HepG2 (cell line): ENCODE measurements around the gene ZNF184. TPM values are rescaled to one million over a fixed set of nuclear protein-coding genes. Genes with fewer than 3 reads are reported as not detected.

ENCODE experiments used
- ATAC-seq: fragments of 200-7000 bp; cut with Tn5 transposase; 3 replicates; pipeline ENCODE4 v1.9.1; 2020; ENCODE audit warnings: mild to moderate bottlenecking, moderate library complexity
- BruUV-seq: library from RNA; stranded (reverse); fragments of 400-500 nt; replicated peaks from 2 replicates; lab custom pipeline; 2021; lab: Mats Ljungman, UMichigan
- CTCF ChIA-PET: fragments of 300-600 bp; formaldehyde crosslinking; extraction: SDS; loops from one replicate; lab custom pipeline; 2021; ENCODE audit warnings: low total read pairs, inconsistent platforms, low intra/inter-chr PET ratio; lab: Yijun Ruan, JAX
- POLR2A ChIA-PET: fragments of 350-600 bp; sonication (Branson Sonifier 250); formaldehyde crosslinking; loops from one replicate; lab custom pipeline; 2020; ENCODE audit warnings: antibody characterized with exemption, inconsistent platforms; lab: Yijun Ruan, JAX
- DNase-seq: peaks from one replicate; pipeline ENCODE4 v3.0.0-alpha.2; 2015; ENCODE audit warnings: low spot score
- FAIRE-seq: peaks from 3 replicates; lab custom pipeline; 2011; peaks lifted over from hg19 to GRCh38; lab: Jason Lieb, UNC
- H2AFZ ChIP-seq: one replicate; pipeline ENCODE4 v1.6.1; 2011; ENCODE audit warnings: low read length, inconsistent platforms
- H3K27ac ChIP-seq: fragments of 300-600 bp; 3 replicates; pipeline ENCODE4 v1.8.0; 2011; ENCODE audit warnings: mixed run types, mild to moderate bottlenecking, mixed read lengths, low read length, inconsistent platforms; ENCODE audit not compliant: insufficient read depth; ENCODE audit errors: extremely low read length
- H3K27me3 ChIP-seq, 2 experiments: fragments of 200-600 bp in 1 of 2; 2 replicates in 1 of 2; 3 replicates in 1 of 2; pipeline versions ENCODE4 v1.6.0 to v1.8.0; 2011; ENCODE audit warnings: low read length in 2 of 2, mild to moderate bottlenecking in 2 of 2, moderate library complexity in 2 of 2, inconsistent platforms in 1 of 2; ENCODE audit not compliant: insufficient read depth in 2 of 2, control insufficient read depth in 1 of 2
- H3K36me3 ChIP-seq, 2 experiments: fragments of 200-600 bp in 1 of 2; replicated peaks in 1 of 2; 2 replicates in 1 of 2; 3 replicates in 1 of 2; pipeline versions ENCODE4 v1.5.1 to v1.8.0; 2011; ENCODE audit warnings: low read length in 2 of 2, inconsistent platforms in 1 of 2; ENCODE audit not compliant: insufficient read depth in 2 of 2, control insufficient read depth in 1 of 2
- H3K4me1 ChIP-seq: 2 replicates; pipeline ENCODE4 v1.5.1; 2012; ENCODE audit warnings: low read length, inconsistent platforms; ENCODE audit not compliant: insufficient read depth
- H3K4me2 ChIP-seq: 2 replicates; pipeline ENCODE4 v1.6.0; 2011; ENCODE audit warnings: low read depth, low read length, inconsistent platforms
- H3K4me3 ChIP-seq, 3 experiments: fragments of 200-600 bp in 1 of 3; sonication (generic), shearing (Covaris generic) in 1 of 3; replicated peaks in 1 of 3; 2 replicates each; pipeline ENCODE4 v1.5.1; 2011 to 2016; ENCODE audit warnings: low read length in 3 of 3, inconsistent platforms in 2 of 3, low read depth in 2 of 3, mild to moderate bottlenecking in 2 of 3, control low read depth in 1 of 3, mixed read lengths in 1 of 3; ENCODE audit not compliant: insufficient read depth in 1 of 3
- H3K79me2 ChIP-seq: one replicate; pipeline ENCODE4 v1.6.1; 2011; ENCODE audit warnings: low read length, inconsistent platforms; ENCODE audit not compliant: insufficient read depth
- H3K9ac ChIP-seq: 2 replicates; pipeline ENCODE4 v1.6.0; 2011; ENCODE audit warnings: mild to moderate bottlenecking, low read depth, low read length, inconsistent platforms; ENCODE audit not compliant: insufficient read depth
- H3K9me3 ChIP-seq: 2 replicates; pipeline ENCODE4 v1.5.1; 2012; ENCODE audit warnings: mild to moderate bottlenecking, low read length
- H4K20me1 ChIP-seq: 2 replicates; pipeline ENCODE4 v1.6.0; 2011; ENCODE audit warnings: inconsistent platforms, mild to moderate bottlenecking, low read length, moderate library complexity; ENCODE audit not compliant: insufficient read depth
- BCL3 ChIP-seq: sonication (generic); formaldehyde crosslinking; IDR thresholded peaks from 2 replicates; pipeline ENCODE4 v1.5.1; 2020; ENCODE audit warnings: mild to moderate bottlenecking, missing genetic modification reagents, moderate library complexity
- CTCF ChIP-seq: sonication (generic); formaldehyde crosslinking; IDR thresholded peaks from 2 replicates; pipeline ENCODE4 v1.5.0; 2020; ENCODE audit warnings: mild to moderate bottlenecking, missing genetic modification reagents, moderate library complexity
- ETV6 ChIP-seq: sonication (generic); formaldehyde crosslinking; conservative IDR thresholded peaks from 2 replicates; pipeline ENCODE4 v1.4.0; 2020; ENCODE audit warnings: missing genetic modification reagents
- HINFP ChIP-seq: sonication (generic); formaldehyde crosslinking; IDR thresholded peaks from 2 replicates; pipeline ENCODE4 v1.4.0; 2020; ENCODE audit warnings: low read depth, mild to moderate bottlenecking, missing genetic modification reagents
- MXD1 ChIP-seq: sonication (generic); formaldehyde crosslinking; IDR thresholded peaks from 2 replicates; pipeline ENCODE4 v1.4.0; 2020; ENCODE audit warnings: mild to moderate bottlenecking, missing genetic modification reagents
- RAD21 ChIP-seq: fragments of 450-650 bp; formaldehyde crosslinking; IDR thresholded peaks from 2 replicates; pipeline ENCODE4 v1.5.0; 2020; ENCODE audit warnings: mild to moderate bottlenecking
- SP140L ChIP-seq: sonication (generic); formaldehyde crosslinking; IDR thresholded peaks from 2 replicates; pipeline ENCODE4 v1.4.0; 2020; ENCODE audit warnings: missing genetic modification reagents, borderline replicate concordance
- ZBTB7A ChIP-seq: sonication (generic); formaldehyde crosslinking; IDR thresholded peaks from 2 replicates; pipeline ENCODE4 v1.8.0; 2022; ENCODE audit warnings: mild to moderate bottlenecking, missing genetic modification reagents
- ZNF224 ChIP-seq: sonication (generic); formaldehyde crosslinking; IDR thresholded peaks from 2 replicates; pipeline ENCODE4 v1.5.0; 2020; ENCODE audit warnings: mild to moderate bottlenecking, missing genetic modification reagents
- ZNF557 ChIP-seq: sonication (generic); formaldehyde crosslinking; IDR thresholded peaks from 2 replicates; pipeline ENCODE4 v1.4.0; 2020; ENCODE audit warnings: missing genetic modification reagents
- ZNF562 ChIP-seq: sonication (generic); formaldehyde crosslinking; IDR thresholded peaks from 2 replicates; pipeline ENCODE4 v1.8.0; 2022; ENCODE audit warnings: missing genetic modification reagents, borderline replicate concordance
- ZSCAN25 ChIP-seq: sonication (generic); formaldehyde crosslinking; IDR thresholded peaks from 2 replicates; pipeline ENCODE4 v1.8.0; 2022; ENCODE audit warnings: mild to moderate bottlenecking, missing genetic modification reagents
- ZZZ3 ChIP-seq: sonication (generic); formaldehyde crosslinking; IDR thresholded peaks from 2 replicates; pipeline ENCODE4 v1.4.0; 2020; ENCODE audit warnings: missing genetic modification reagents, mild to moderate bottlenecking, borderline replicate concordance
- WGBS: methylation state at CpG from one replicate; pipeline ENCODE4 v1.1.6; 2017; ENCODE audit warnings: low lambda C conversion rate; 5-methylcytosine and 5-hydroxymethylcytosine counted together
- in situ Hi-C: cut with HindIII; loops from 2 replicates; pipeline ENCODE4 v1.10.0; 2017; ENCODE audit warnings: low pct_unique_long_range_greater_than_20kb; ENCODE audit not compliant: extremely low pct_ligation_motif_present
- intact Hi-C: fragments of 100-400 bp; cut with micrococcal nuclease; formaldehyde crosslinking; loops from one replicate; pipeline ENCODE4 v1.10.0; 2022; ENCODE audit not compliant: unreplicated experiment
- polyA plus RNA-seq, 8 experiments: library from polyadenylated mRNA; depleted of rRNA in 3 of 8; stranded (reverse) in 7 of 8; unstranded in 1 of 8; fragments of >200 nt; fragmentation: Illumina TruSeq in 4 of 8; extraction: Trizol in 4 of 8; gene quantifications; 2 replicates each; pipeline versions ENCODE4 v1.2.1 to v1.2.3, GENCODE V29; 2011 to 2016; ENCODE audit warnings: low read depth in 4 of 8, missing spikeins in 1 of 8, mixed read lengths in 1 of 8; ENCODE audit not compliant: insufficient read depth in 1 of 8
- total RNA-seq, 5 experiments: library from RNA; depleted of rRNA; stranded (reverse); fragments of >200 nt; fragmentation: Illumina TruSeq; extraction: Trizol; gene quantifications; 2 replicates each; pipeline ENCODE4 v1.2.3, GENCODE V29; 2016; ENCODE audit warnings: low read depth in 1 of 5

The ZNF184 gene
- total and polyA plus RNA-seq, 2 of the 13 experiments (the other 11 are each of a cell fraction or from before 2014, with no cell fraction given): 2.1 to 10.1 TPM

GRCh38 chr6:27406085-27406484, 66.8 kb downstream of the ZNF184 start:
- ChIA-PET CTCF (no interaction called here), POLR2A (no interaction called here)
- no peaks in the 10 kb centered on the region for H3K27me3 ChIP-seq
- no peak for FAIRE-seq
- no peak overlapping the region for H3K9ac ChIP-seq
- peak; percentile 26; the same call in 1 of the 3 replicates for ATAC-seq
- no peaks in the 10 kb centered on the region for H3K36me3 ChIP-seq
- no peak overlapping the region for H3K27ac ChIP-seq
- no peaks in the 10 kb centered on the region for H3K79me2 ChIP-seq
- H4K20me1 ChIP-seq: no peaks in the 10 kb centered on the region
- no peak overlapping the region for H2AFZ ChIP-seq
- in situ Hi-C loops: no loop called here
- WGBS: 0% methylated on average over 2 of the region's 3 CpGs
- H3K4me2 ChIP-seq: no peak overlapping the region
- H3K4me1 ChIP-seq: no peaks in the 10 kb centered on the region
- intact Hi-C loops: no loop called here
- DNase-seq: no peak
- TF ChIP-seq ZNF562: no peak
- 0 out of 2 replicates have a peak, but pooled peaks have one; percentile 5 for TF ChIP-seq CTCF (CRISPR knock-in tag)
- H3K4me3 ChIP-seq: no peak overlapping the region
- peaks cover 23% of the 10 kb centered on the region for H3K9me3 ChIP-seq
- BruUV-seq: no TSS peak

GRCh38 chr6:27400877-27401642, 71.8 kb downstream of the ZNF184 start:
- ChIA-PET CTCF (no interaction called here), POLR2A (no interaction called here)
- no peaks in the 10 kb centered on the region for H4K20me1 ChIP-seq
- 45% methylated on average over 16 of the region's 16 CpGs for WGBS
- no peak overlapping the region for H3K27ac ChIP-seq
- intact Hi-C loops (no loop called here), in situ Hi-C loops (no loop called here)
- H3K79me2 ChIP-seq: no peaks in the 10 kb centered on the region
- H3K4me3 ChIP-seq: no peak overlapping the region
- no peak for DNase-seq
- H3K4me1 ChIP-seq: no peaks in the 10 kb centered on the region
- no peak overlapping the region for H3K9ac ChIP-seq
- H2AFZ ChIP-seq: no peak overlapping the region
- BruUV-seq: no TSS peak
- H3K4me2 ChIP-seq: no peak overlapping the region
- no peak for ATAC-seq
- H3K27me3 ChIP-seq: no peaks in the 10 kb centered on the region
- peaks cover 0 to 1% of the 10 kb centered on the region in 2 experiments; a peak in 1 of 5 replicates for H3K36me3 ChIP-seq
- H3K9me3 ChIP-seq: peaks cover 47% of the 10 kb centered on the region
- no peak for FAIRE-seq
- TF ChIP-seq ZNF224 (CRISPR knock-in tag): no peak
- TF ChIP-seq ZSCAN25: no peak
- TF ChIP-seq ZNF557 (CRISPR knock-in tag): no peak
- no peak for TF ChIP-seq BCL3 (CRISPR knock-in tag)
- TF ChIP-seq RAD21 (CRISPR knock-in tag): no peak
- TF ChIP-seq MXD1 (CRISPR knock-in tag): no peak
- no peak for TF ChIP-seq SP140L
- no peak for TF ChIP-seq HINFP
- TF ChIP-seq ZZZ3 (CRISPR knock-in tag): no peak
- no peak for TF ChIP-seq ZBTB7A (CRISPR knock-in tag)
- no peak for TF ChIP-seq ETV6 (CRISPR knock-in tag)
